SK-N-SH (cell line): ENCODE data around the gene ZNF511.

Experiments
- POLR2AphosphoS5 ChIP-seq: IDR thresholded peaks from 2 replicates; pipeline ENCODE4 v1.6.1; 2012; ENCODE audit warnings: low read depth, low read length
- SIN3A ChIP-seq: IDR thresholded peaks from 2 replicates; pipeline ENCODE4 v1.6.1; 2012; ENCODE audit warnings: low read depth, mild to moderate bottlenecking, low read length, moderate library complexity, borderline replicate concordance
- TAF1 ChIP-seq: IDR thresholded peaks from 2 replicates; pipeline ENCODE4 v1.6.1; 2012; ENCODE audit warnings: low read depth, mild to moderate bottlenecking, low read length, moderate library complexity, borderline replicate concordance
- TF ChIP-seq, protein P1 (sequence below): fragments of 200-600 bp; sonication (generic); IDR thresholded peaks from 2 replicates; pipeline ENCODE4 v1.6.1; 2017; ENCODE audit warnings: antibody characterized with exemption, mild to moderate bottlenecking, moderate library complexity

- TF ChIP-seq TAF1 (no peak), POLR2AphosphoS5 (no peak), SIN3A (no peak)
- TF ChIP-seq, protein P1, sequence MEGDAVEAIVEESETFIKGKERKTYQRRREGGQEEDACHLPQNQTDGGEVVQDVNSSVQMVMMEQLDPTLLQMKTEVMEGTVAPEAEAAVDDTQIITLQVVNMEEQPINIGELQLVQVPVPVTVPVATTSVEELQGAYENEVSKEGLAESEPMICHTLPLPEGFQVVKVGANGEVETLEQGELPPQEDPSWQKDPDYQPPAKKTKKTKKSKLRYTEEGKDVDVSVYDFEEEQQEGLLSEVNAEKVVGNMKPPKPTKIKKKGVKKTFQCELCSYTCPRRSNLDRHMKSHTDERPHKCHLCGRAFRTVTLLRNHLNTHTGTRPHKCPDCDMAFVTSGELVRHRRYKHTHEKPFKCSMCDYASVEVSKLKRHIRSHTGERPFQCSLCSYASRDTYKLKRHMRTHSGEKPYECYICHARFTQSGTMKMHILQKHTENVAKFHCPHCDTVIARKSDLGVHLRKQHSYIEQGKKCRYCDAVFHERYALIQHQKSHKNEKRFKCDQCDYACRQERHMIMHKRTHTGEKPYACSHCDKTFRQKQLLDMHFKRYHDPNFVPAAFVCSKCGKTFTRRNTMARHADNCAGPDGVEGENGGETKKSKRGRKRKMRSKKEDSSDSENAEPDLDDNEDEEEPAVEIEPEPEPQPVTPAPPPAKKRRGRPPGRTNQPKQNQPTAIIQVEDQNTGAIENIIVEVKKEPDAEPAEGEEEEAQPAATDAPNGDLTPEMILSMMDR: no peak
Measured at GRCh38 chr10:133287832-133288500, 20.7 kb upstream of the ZNF511 start.
